Dermis blood vessel endothelial cell (primary cell): ENCODE results near the gene IFI44L. TPM values are rescaled to one million over a fixed set of nuclear protein-coding genes. Genes with fewer than 3 reads are reported as not detected.

Experiments
- DNase-seq: peaks from one replicate; pipeline ENCODE4 v3.0.0; 2010
- total RNA-seq: library from RNA; depleted of rRNA; stranded (reverse); fragments of >200 nt; gene quantifications from 2 replicates; pipeline ENCODE4 v1.2.3, GENCODE V29; 2014

IFI44L gene
- total RNA-seq: 0.51 and 1.7 TPM in 2 replicates

GRCh38 chr1:78619803-78620579, at the start of gene IFI44L:
IFI44L (plus strand) TSS chr1:78620448; CDS start chr1:78627916, 7,468 bp downstream.
- peak; percentile 22 for DNase-seq

DNA sequence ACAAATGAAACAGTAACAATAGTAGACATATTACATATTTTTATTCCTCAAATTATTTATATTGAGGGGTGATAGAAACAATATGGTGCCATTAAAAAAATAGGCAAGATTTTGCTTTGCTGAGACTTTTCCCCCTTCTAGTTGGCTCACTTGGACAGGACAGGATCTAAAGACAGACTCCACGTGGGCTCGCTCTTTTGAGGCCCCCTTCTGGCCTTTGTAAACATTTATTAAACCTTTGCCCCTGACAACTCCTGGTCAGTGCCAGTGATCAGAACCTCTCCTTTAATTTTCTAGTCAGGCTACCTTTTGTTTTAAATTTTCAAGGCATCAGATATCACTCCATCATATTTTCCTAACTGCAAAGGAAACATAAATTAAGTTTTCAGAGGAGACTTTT, 49.7 kb upstream of the IFI44L start:
- peak; percentile 17 for DNase-seq

GRCh38 chr1:78577257-78578100, 42.8 kb upstream of the IFI44L start:
- no peak for DNase-seq

- no peak for DNase-seq
Observed at GRCh38 chr1:78586572-78586971, 33.7 kb upstream of the IFI44L start.

- no peak for DNase-seq
Observed at GRCh38 chr1:78587211-78587610, 33.0 kb upstream of the IFI44L start.

DNA sequence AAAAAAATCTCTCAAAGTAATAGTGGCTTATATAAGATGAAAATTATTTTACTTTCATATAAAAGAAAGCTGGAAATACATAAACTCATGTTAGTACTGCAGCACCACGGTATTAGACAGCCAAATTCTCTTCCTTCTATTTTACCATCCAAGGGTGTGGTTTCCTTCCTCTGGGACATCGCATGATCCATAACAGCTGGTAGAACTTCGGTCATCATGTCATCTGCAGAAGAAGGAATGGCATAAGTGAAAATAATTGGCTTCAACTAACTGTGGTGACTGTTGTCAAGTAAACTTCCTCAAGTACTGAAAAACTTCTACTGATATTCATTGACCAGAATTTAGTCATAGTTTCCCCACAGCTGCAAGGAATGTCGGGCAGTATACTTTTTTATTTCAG, 28.3 kb upstream of the IFI44L start:
- no peak for DNase-seq

DNA sequence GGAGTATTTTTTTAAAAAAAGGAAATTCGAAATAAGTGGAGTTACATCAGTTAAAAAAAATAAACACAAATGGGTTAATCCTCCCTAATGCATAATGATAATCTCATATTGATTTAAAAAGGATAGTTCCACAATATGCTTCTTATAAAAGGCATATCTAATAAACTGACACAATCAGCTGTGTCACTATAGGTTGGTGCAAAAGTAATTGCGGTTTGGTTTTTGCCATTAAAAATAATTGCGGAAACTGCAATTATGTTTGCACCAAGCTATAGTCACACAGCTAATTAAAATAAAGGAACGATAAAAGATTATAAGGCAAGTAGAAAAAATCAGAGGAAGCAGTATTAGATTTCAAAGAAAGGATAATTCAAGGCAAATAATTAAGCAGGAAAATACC, 21.0 kb upstream of the IFI44L start:
- DNase-seq: no peak

DNA sequence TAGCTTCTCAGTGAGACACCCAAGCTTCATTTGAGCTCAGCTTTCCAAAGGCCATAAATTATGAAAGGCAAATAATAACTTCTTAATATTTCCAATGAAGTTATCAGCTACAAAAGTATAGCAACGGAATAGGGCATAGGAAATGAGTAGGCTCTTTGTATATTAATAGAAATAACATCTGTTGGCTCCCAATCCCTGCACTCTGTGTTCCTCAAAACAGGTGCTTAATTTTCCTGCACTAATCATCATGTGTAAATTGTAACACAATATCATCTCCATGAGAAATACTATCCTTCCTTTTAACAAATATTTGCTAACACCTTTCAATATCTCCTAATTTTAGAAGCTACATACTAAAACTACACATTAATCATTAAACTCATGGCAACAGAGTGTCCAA, 19.2 kb upstream of the IFI44L start:
- no peak for DNase-seq

- DNase-seq: no peak
Observed at GRCh38 chr1:78603206-78603605, 17.0 kb upstream of the IFI44L start.

GRCh38 chr1:78604643-78605042, 15.6 kb upstream of the IFI44L start:
- no peak for DNase-seq

- DNase-seq: no peak
Observed at GRCh38 chr1:78606274-78606673, 14.0 kb upstream of the IFI44L start.

GRCh38 chr1:78607334-78607927, 12.8 kb upstream of the IFI44L start:
- peak; percentile 57 for DNase-seq

GRCh38 chr1:78607944-78608343, 12.3 kb upstream of the IFI44L start:
- DNase-seq: no peak

- DNase-seq: peak; percentile 91
Observed at GRCh38 chr1:78617615-78618026, 2.6 kb upstream of the IFI44L start.

DNA sequence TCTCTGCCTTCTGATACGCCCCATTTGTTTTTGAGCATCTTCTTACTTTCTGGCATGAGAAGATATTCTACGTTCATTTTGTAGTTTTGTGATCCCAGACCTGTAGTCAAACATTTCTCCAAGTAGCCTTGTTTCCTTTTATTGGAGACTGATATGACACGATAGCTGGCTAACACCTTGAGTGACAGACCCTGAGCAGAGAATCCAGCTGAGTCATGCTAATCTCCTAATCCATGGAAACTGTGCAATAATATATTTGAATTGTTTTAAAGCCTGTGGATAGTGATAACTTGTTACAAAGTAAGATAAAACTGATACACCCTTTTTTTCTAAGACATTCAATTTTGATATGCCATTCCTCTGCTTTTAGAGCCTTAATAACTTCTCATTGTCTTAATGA, 1.2 kb upstream of the IFI44L start:
- DNase-seq: no peak

- DNase-seq: peak; percentile 11
Observed at GRCh38 chr1:78619446-78619802, 824 bp upstream of the IFI44L start.

DNA sequence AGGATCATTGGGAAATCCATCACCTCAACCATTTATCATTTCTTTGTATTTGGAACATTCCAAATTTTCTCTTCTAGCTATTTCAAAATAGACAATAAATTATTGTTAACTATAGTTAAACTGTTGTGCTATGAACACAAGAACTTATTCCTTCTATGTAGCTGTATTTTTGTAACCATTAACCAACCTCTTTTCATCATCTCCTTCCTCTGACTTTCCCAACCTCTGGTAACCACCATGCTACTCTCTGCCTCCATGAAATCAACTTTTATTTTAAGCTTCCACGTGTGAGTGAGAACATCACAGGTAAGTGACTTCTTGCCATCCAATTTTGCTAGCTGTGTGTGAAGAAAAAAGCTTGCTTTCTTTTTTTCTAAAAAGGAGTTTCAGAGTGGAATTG, 418 bp downstream of the IFI44L start:
- no peak for DNase-seq

- DNase-seq: no peak
Observed at GRCh38 chr1:78622548-78622947, 2.3 kb downstream of the IFI44L start.

GRCh38 chr1:78624035-78624434, 3.8 kb downstream of the IFI44L start:
- DNase-seq: no peak

- no peak for DNase-seq
Observed at GRCh38 chr1:78627321-78627720, 7.1 kb downstream of the IFI44L start.

DNA sequence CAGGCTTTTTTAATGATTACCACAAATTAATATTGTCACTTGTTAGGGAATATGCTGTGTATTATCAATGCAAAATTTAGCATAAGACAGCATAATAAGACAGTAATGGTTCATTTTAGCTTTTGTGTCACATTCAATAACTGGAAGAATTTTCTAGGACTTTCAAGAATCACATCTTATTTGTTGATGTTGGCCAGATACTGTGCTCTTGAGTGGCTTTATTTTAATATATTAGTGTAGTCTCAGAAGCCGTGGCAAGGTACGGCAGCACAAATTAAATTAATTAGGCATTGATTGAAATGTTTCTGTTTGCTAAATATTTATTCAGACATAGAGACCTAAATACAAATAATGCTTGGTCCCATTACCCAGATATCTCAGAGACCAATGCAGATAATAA, 10.4 kb downstream of the IFI44L start:
- no peak for DNase-seq

GRCh38 chr1:78633209-78633608, 13.0 kb downstream of the IFI44L start:
- DNase-seq: no peak

GRCh38 chr1:78640462-78640861, 20.2 kb downstream of the IFI44L start:
- DNase-seq: no peak

- no peak for DNase-seq
Observed at GRCh38 chr1:78641558-78641957, 21.3 kb downstream of the IFI44L start.
